ENCODE results near the gene IL19. TPM values are rescaled to one million over a fixed set of nuclear protein-coding genes. Genes with fewer than 3 reads are reported as not detected.

IL19 gene
- total RNA-seq, 1 experiment from 2014 or later: not detected

DNA sequence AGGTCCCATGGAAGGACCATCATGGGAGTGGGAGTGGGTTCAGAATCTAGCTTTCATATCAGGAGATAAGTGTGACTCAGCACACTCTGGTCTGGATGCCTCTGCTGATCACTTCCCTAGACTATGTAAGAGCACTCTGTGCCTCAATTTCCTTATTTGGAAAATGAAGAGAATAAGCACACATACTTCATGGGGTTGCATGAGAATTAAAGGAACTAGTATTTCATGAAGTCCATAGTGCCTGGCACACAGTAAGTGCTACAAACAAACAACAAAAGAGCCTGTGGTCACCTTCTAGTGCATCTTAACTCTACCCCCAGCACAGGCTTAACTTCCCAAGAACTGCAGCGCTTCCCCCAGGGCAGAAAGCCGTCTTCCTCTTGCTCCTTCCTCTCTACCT, 85.3 kb downstream of the IL19 start:
- DNase-seq (ENCODE audit: low read depth): no peak

GRCh38 chr1:206856674-206857464, 86.3 kb downstream of the IL19 start:
- no peak for DNase-seq (ENCODE audit: low read depth)

DNA sequence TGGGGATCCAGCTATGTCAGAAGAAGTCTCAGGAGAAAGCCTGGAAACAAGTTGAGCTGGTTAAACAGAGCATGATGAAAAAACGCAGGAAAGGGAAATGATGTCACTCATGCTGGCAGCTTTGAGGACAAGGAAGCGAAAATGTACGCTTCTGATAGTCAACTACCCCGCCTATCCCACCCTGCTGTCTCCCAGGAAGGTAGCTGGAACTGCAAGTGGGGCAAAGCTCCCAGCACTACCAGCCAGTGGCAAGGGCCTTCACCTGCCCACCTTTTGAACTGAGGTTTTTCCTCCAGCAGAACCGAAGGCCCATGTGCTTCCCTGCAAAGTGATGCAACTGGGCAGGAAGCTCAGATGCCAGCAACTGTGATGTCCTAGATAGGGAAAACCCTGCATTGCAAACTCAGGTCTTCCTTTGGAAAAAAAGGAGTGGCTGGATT, 88.5 kb downstream of the IL19 start:
- DNase-seq (ENCODE audit: low read depth): no peak

DNA sequence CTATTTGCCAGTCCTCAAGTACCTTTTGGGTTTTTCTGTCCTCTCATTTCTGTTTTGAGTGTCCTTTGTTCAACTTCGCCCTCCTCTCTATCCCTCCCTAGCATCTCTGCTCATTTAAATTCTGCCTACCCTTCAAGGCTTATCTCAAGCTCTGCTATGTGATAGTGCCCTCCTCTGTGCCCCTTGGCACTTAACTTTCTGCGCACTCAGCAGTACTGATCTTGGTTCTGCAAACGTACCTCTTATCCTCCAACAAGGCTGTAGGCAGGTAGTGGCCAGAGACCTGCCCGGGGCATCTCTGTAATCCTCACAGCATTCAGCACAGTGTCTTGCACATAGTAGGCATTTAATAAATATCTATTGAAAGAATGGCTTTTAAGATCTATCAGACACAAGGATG, 89.6 kb downstream of the IL19 start:
- no peak for DNase-seq (ENCODE audit: low read depth)

DNA sequence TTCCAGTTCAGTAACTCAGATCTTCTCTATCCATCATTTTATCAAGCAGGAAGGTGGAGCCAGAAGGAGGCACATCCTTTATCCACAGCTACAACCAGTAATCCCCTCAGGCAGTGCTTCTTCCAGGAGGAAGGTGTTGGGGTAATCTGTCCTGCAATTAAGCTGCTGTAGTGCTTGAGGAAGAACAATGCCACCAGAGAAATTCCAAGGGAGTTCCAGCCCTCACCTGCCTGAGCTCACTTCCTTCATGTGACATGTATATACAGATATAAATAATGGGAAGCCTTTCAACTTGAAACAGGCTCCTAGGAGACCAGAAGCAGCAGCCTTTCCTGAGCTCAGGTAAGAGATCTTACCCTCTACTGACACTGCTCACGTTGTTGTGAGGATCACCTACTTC, 92.7 kb downstream of the IL19 start:
- no peak for DNase-seq (ENCODE audit: low read depth)

GRCh38 chr1:206864939-206865671, 94.5 kb downstream of the IL19 start, which contains the start of gene IL20:
Gene IL20, plus strand, starts transcription at chr1:206865623. Its CDS starts 230 bp downstream, at chr1:206865853.
- DNase-seq (ENCODE audit: low read depth): peak; percentile 71

GRCh38 chr1:206866062-206866461, 95.5 kb downstream of the IL19 start:
- DNase-seq (ENCODE audit: low read depth): no peak

DNA sequence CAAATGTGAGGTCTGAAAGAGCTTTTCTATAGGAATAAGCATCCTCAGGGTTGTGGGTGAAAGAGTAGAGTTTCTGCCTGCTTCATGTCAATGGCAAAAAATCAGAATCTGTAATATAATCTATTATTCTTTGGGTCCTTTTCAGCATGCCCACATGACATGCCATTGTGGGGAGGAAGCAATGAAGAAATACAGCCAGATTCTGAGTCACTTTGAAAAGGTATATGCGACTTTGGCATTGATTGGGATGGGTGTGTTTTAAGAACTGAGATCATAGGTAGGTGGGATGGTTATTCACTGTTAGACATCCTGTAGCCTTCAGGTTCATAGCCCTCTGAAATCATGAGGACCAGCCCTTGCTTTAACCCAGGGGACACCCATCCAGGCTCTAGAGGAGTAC, 96.7 kb downstream of the IL19 start:
- no peak for DNase-seq (ENCODE audit: low read depth)

DNA sequence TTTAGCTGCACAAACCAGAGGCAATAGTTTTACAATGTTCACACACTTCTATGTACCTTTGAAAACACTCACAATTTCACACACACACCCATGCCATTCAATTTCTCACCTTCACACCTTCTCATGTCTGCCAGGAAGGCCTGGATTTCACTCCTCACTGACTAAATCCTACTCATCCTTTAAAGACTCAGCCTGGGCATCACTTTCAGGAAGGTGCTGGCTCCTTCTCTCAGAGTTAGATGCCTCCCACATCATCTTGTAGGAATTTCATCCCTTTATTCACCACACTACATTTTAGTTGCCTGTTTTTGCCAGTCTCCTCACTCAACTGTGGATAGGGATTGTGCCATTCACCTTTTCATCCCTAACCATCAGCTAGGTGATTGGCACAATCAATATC, 97.1 kb downstream of the IL19 start:
- DNase-seq (ENCODE audit: low read depth): no peak

- no peak for DNase-seq (ENCODE audit: low read depth)
Measured at GRCh38 chr1:206868264-206868663, 97.7 kb downstream of the IL19 start.

- no peak for DNase-seq (ENCODE audit: low read depth)
Measured at GRCh38 chr1:206872139-206872538, 101.6 kb downstream of the IL19 start.

GRCh38 chr1:206873603-206874188, 103.1 kb downstream of the IL19 start:
- no peak for DNase-seq (ENCODE audit: low read depth)

DNA sequence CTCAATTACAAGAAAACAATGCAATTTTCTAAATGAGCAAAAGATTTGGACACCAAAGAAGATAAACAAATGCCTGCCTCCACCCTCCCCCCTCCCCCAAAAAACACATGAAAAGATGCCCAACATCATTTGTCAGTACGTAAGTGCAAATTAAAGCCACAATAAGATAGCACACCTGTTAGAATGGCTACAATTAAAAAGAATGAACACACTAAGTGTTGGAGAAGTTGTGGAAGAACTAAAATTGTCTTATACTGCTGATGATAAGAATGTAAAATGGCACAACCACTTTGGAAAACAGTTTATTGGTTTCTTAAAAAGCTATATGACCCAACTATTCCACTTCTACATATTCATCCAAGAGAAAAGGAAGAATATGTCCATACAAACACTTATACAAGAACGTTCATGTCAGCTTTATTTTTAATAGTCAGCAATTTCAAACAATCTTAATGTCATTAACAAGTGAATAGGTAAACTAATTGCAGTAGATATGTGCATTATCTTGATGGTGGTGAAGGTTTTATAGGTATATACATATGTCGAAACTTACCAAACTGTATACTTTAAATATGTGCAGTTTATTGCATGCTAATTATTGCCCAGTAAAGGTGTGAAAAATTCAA, 105.3 kb downstream of the IL19 start:
- no peak for DNase-seq (ENCODE audit: low read depth)

- DNase-seq (ENCODE audit: low read depth): no peak
Measured at GRCh38 chr1:206878456-206878855, 107.9 kb downstream of the IL19 start.

DNA sequence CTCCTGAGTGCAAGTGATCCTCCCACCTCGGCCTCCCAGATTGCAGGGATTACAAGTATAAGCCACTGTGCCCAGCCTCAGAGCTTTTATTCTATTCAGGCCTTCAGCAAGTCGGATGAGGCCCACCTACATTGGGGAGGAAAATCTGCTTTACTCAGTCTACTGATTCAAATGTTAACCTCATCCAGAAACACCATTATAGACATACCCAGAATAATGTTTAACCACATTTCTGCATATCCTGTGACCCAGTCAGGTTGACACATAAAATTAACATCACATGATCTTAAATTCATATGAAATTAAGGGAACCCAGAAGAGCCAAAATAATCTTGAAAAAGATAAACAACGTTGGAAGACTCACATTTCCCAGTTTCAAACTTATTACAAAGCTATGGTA, 109.7 kb downstream of the IL19 start:
- no peak for DNase-seq (ENCODE audit: low read depth)

DNA sequence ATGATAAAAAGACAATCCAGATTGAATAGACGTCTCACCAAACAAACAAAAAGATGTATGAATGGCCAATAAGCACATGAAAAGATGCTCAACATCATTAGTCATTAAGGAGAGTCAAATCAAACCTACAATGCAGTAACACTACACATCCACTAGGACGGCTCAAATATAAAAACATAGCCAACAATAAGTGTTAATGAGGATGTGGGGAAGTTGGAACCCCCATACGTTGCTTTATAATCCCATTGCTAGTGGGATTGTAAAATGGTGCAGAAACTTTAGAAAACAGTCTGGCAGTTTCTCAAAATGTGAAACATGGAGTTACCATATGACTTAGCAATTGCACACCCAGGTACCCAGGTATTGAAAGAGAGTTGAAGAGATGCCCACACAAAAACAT, 112.0 kb downstream of the IL19 start:
- no peak for DNase-seq (ENCODE audit: low read depth)

DNA sequence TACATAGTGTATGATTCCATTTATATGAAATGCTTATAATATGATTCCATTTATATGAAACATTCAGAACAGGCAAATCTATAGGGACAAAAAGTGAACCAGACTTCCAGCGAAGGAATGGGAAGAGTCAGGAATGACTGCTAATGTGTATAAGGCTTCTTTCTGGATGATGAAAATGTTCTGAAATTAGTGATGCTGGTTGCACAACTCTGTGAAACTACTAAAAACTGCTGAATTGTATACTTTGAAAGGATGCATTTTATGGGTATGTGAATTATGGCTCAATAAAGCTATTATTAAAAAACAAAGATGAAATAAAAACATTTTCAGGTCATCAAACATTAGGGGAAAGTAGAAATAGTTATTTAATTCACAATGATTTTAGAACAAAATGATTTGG, 112.6 kb downstream of the IL19 start:
- no peak for DNase-seq (ENCODE audit: low read depth)

GRCh38 chr1:206883876-206884275, 113.3 kb downstream of the IL19 start:
- no peak for DNase-seq (ENCODE audit: low read depth)

DNA sequence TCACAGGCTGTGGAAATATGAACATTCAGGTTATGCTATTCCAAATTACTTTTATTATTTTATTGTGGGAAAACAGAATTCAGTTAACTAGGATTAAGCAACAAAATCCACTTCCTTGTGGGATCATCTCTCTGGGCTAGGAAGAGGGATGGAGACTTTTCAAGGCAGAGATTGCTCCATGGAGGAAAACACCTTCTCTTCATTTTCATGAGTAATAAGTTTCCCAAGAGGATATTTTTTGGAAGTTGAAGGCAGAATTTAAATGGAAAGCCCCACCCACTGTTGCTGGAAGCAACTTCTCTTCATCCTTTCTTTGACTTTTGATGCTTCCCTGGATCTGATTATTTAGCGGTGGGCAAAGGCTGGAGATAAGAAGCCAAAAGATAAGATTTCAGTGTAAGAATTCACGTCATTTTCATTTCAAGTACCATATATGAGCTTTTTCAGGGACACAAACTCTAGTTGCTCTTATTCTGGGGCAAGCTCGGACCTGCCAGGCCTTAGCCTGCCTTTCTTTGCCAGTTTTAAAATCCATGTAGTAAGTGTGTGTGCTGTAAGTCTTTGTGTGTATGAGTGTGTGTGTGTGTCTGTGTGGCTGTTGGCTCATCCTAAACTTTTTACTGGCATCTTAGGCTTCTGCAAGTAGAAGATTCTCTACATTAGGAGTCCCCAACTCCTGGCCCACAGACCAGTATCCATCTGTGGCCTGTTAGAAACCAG, 114.9 kb downstream of the IL19 start:
- no peak for DNase-seq (ENCODE audit: low read depth)

DNA sequence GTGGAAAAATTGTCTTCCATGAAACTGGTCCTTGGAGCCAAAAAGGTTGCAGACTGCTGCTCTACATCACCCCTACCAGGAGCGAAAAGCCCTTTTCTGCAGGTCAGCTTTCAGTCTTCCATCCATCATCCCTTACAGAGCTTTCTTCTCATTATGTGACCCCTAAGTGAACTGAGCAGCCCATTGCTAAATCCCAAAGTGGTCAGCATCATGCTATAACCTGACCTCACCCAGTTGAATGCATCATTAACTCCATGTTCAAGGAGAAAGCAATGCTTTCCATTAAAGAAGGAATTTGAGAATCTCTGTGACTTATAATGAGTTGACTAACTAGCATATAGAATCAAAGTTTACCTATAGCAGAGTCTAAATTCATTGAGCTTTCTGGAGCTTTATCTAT, 116.3 kb downstream of the IL19 start:
- no peak for DNase-seq (ENCODE audit: low read depth)

GRCh38 chr1:206887701-206888100, 117.1 kb downstream of the IL19 start:
- peak; percentile 32 for DNase-seq (ENCODE audit: low read depth)
